Endothelial cell of umbilical vein (primary cell): ENCODE measurements around the gene TXNDC2. TPM values are rescaled to one million over a fixed set of nuclear protein-coding genes. Genes with fewer than 3 reads are reported as not detected.

Source experiments
- BruUV-seq: library from RNA; stranded (reverse); fragments of 400-500 nt; replicated peaks from 2 replicates; lab custom pipeline; 2021; lab: Mats Ljungman, UMichigan
- CTCF ChIA-PET: fragments of 300-600, 350-600 bp; sonication (Branson Sonifier 250); formaldehyde crosslinking; loops from one replicate; lab custom pipeline; 2021; ENCODE audit warnings: antibody characterized with exemption, inconsistent platforms; lab: Charles Lee
- POLR2A ChIA-PET: fragments of 300-600, 350-600 bp; sonication (Branson Sonifier 250); formaldehyde crosslinking; loops from one replicate; lab custom pipeline; 2021; ENCODE audit warnings: antibody characterized with exemption, inconsistent platforms; lab: Charles Lee
- DNase-seq: peaks from one replicate; pipeline ENCODE4 v3.0.0-alpha.2; 2011; ENCODE audit warnings: low read depth, low spot score
- FAIRE-seq: peaks from 2 replicates; lab custom pipeline; 2011; peaks lifted over from hg19 to GRCh38; lab: Jason Lieb, UNC
- H2AFZ ChIP-seq: 2 replicates; pipeline ENCODE4 v1.6.0; 2012; ENCODE audit warnings: low read depth, low read length, control low read depth, inconsistent platforms
- H3K27ac ChIP-seq: 2 replicates; pipeline ENCODE4 v1.5.1; 2011; ENCODE audit warnings: low read depth, mild to moderate bottlenecking, control low read depth, low read length, moderate library complexity; ENCODE audit not compliant: insufficient read depth
- H3K27me3 ChIP-seq, 2 experiments: 2 replicates each; pipeline versions ENCODE4 v1.6.0 to v1.6.1; 2011; ENCODE audit warnings: low read length in 2 of 2, mixed read lengths in 1 of 2; ENCODE audit not compliant: control insufficient read depth in 2 of 2, insufficient read depth in 2 of 2
- H3K36me3 ChIP-seq, 2 experiments: 2 replicates in 1 of 2; 3 replicates in 1 of 2; pipeline ENCODE4 v1.5.1; 2011; ENCODE audit warnings: low read length in 2 of 2, mild to moderate bottlenecking in 1 of 2, moderate library complexity in 1 of 2; ENCODE audit not compliant: control insufficient read depth in 2 of 2, insufficient read depth in 2 of 2; ENCODE audit errors: extremely low read depth in 1 of 2
- H3K4me1 ChIP-seq: 3 replicates; pipeline ENCODE4 v1.5.1; 2011; ENCODE audit warnings: mild to moderate bottlenecking, low read length; ENCODE audit not compliant: control insufficient read depth, insufficient read depth; ENCODE audit errors: extremely low read depth
- H3K4me2 ChIP-seq: 2 replicates; pipeline ENCODE4 v1.6.1; 2011; ENCODE audit warnings: low read length, control low read depth, mixed read lengths; ENCODE audit not compliant: insufficient read depth
- H3K4me3 ChIP-seq, 3 experiments: fragments of 200-600 bp in 1 of 3; sonication (generic), shearing (Covaris generic) in 1 of 3; replicated peaks in 1 of 3; 2 replicates each; pipeline ENCODE4 v1.5.1; 2011 to 2016; ENCODE audit warnings: control low read depth in 3 of 3, low read length in 3 of 3, mild to moderate bottlenecking in 2 of 3, inconsistent platforms in 1 of 3, low read depth in 1 of 3, moderate library complexity in 1 of 3; ENCODE audit not compliant: insufficient read depth in 1 of 3
- H3K79me2 ChIP-seq: 2 replicates; pipeline ENCODE4 v1.6.0; 2012; ENCODE audit warnings: low read length, inconsistent platforms; ENCODE audit not compliant: control insufficient read depth, insufficient read depth
- H3K9ac ChIP-seq: replicated peaks from 2 replicates; pipeline ENCODE3; 2011; ENCODE audit warnings: low read length, control low read depth; ENCODE audit not compliant: insufficient read depth; ENCODE audit errors: extremely low read depth
- H3K9me1 ChIP-seq: replicated peaks from 3 replicates; pipeline ENCODE4 v1.6.0; 2011; ENCODE audit warnings: mild to moderate bottlenecking, low read length; ENCODE audit not compliant: control insufficient read depth, insufficient read depth; ENCODE audit errors: extremely low read depth
- H3K9me3 ChIP-seq: replicated peaks from 2 replicates; pipeline ENCODE4 v1.5.1; 2012; ENCODE audit warnings: low read length, inconsistent platforms; ENCODE audit not compliant: control insufficient read depth, insufficient read depth
- H4K20me1 ChIP-seq: replicated peaks from 2 replicates; pipeline ENCODE3; 2011; ENCODE audit warnings: mild to moderate bottlenecking, low read length; ENCODE audit not compliant: control insufficient read depth, insufficient read depth; ENCODE audit errors: extremely low read depth
- CTCF ChIP-seq, 2 donors: IDR thresholded peaks; 1 replicate in 1 of 2; 2 replicates in 1 of 2; pipeline ENCODE4 v1.5.1; 2011; ENCODE audit warnings: low read length in 2 of 2, mild to moderate bottlenecking in 2 of 2, moderate library complexity in 2 of 2, control low read depth in 1 of 2, inconsistent platforms in 1 of 2, low read depth in 1 of 2; ENCODE audit not compliant: insufficient read depth in 1 of 2; ENCODE audit errors: extremely low read depth in 1 of 2
- EZH2 ChIP-seq: IDR thresholded peaks from 2 replicates; pipeline ENCODE4 v1.6.1; 2012; ENCODE audit warnings: borderline replicate concordance, low read depth, mild to moderate bottlenecking, moderate library complexity, low read length, inconsistent platforms; ENCODE audit not compliant: severe bottlenecking
- FOS ChIP-seq: IDR thresholded peaks from 2 replicates; pipeline ENCODE4 v1.6.1; 2011; ENCODE audit warnings: mild to moderate bottlenecking, low read length, moderate library complexity, borderline replicate concordance; ENCODE audit not compliant: insufficient read depth
- GATA2 ChIP-seq: IDR thresholded peaks from 2 replicates; pipeline ENCODE4 v1.7.0; 2011; ENCODE audit warnings: low read depth, mild to moderate bottlenecking, moderate library complexity, mixed read lengths, low read length; ENCODE audit not compliant: insufficient read length, insufficient read depth
- JUN ChIP-seq: IDR thresholded peaks from 2 replicates; pipeline ENCODE4 v1.6.1; 2011; ENCODE audit warnings: borderline replicate concordance, low read depth; ENCODE audit not compliant: insufficient read length, insufficient read depth
- MAX ChIP-seq: IDR thresholded peaks from 2 replicates; pipeline ENCODE4 v1.6.1; 2011; ENCODE audit not compliant: insufficient read depth, insufficient read length
- POLR2A ChIP-seq: IDR thresholded peaks from 2 replicates; pipeline ENCODE4 v1.6.1; 2012; ENCODE audit warnings: low read depth, mild to moderate bottlenecking, control low read depth, low read length
- POLR2AphosphoS5 ChIP-seq: IDR thresholded peaks from 2 replicates; pipeline ENCODE4 v1.6.1; 2012; ENCODE audit warnings: low read depth, mild to moderate bottlenecking, control low read depth, low read length, moderate library complexity; ENCODE audit not compliant: insufficient read depth
- dilution Hi-C: fragments of 300-500 bp; cut with MboI; formaldehyde crosslinking; loops from one replicate; pipeline ENCODE4 v1.15.0; 2019; ENCODE audit warnings: low sequenced_read_pairs; ENCODE audit not compliant: extremely low pct_ligation_motif_present
- intact Hi-C: fragments of 100-400 bp; cut with micrococcal nuclease; formaldehyde crosslinking; loops from one replicate; pipeline ENCODE4 v1.10.0; 2022
- polyA plus RNA-seq, 4 experiments: library from polyadenylated mRNA; depleted of rRNA in 3 of 4; stranded (reverse) in 3 of 4; unstranded in 1 of 4; fragments of >200 nt; gene quantifications; 2 replicates each; pipeline versions ENCODE4 v1.2.1 to v1.2.3, GENCODE V29; 2011 to 2012; ENCODE audit warnings: missing spikeins in 1 of 4
- total RNA-seq: library from RNA; stranded (reverse); gene quantifications from 2 replicates; pipeline ENCODE4 v1.2.3, GENCODE V29; 2021

Gene TXNDC2
- total and polyA plus RNA-seq, 2 donors (not counting 3 experiments of a cell fraction or from before 2014, with no cell fraction given): 0.12 TPM; not detected in 1

DNA sequence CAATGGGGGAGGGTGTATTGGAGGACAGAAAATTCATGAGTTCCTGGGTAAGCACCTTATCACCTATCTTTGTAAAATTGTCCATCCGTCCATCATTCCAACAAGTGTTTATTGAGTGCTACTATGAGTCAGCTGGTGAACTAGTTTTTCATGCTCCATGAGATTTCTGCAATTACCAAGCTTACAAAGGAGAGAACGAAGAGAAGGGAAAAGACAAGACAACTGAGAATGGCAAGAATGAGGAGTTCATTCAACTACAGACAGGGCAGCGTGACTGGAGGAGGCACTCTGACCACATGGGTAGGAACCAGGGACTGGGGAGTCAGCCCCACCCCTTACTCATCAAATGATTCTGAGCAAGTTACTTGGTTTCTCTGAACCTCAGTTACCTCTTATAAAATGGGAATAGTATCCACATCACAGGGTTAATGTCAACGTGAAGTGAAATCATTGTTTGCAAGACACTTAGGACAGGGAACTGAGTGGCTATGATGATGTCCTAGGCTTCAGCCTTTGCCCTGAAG lies 18.6 kb upstream of the TXNDC2 start:
- POLR2A ChIA-PET: no interaction called here
- intact Hi-C loops (no loop called here), dilution Hi-C loops (no loop called here)
- Histone ChIP-seq H3K79me2 (no peaks in the 10 kb centered on the region), H3K27me3 (no peaks in the 10 kb centered on the region), H3K4me1 (peaks cover 20% of the 10 kb centered on the region), H3K9ac (no peak overlapping the region), H3K9me3 (no peaks in the 10 kb centered on the region), H3K4me2 (no peak overlapping the region), H4K20me1 (no peaks in the 10 kb centered on the region), H2AFZ (no peak overlapping the region), H3K9me1 (no peaks in the 10 kb centered on the region), H3K36me3 (no peaks in the 10 kb centered on the region), H3K4me3 (no peak overlapping the region), H3K27ac (no peak overlapping the region)
- BruUV-seq: no TSS peak
- FAIRE-seq (no peak), DNase-seq (no peak)
- TF ChIP-seq EZH2 (no peak), CTCF (IDR thresholded peaks at IDR 0.05; ENCODE audit: extremely low read depth in 1 of 2, insufficient read depth in 1 of 2, low read depth in 1 of 2, low read length in 2 of 2) (no peak)
- CTCF ChIA-PET: no interaction called here

- H3K4me3 ChIP-seq: no peak overlapping the region
- BruUV-seq: no TSS peak
- no peaks in the 10 kb centered on the region for H3K79me2 ChIP-seq
- intact Hi-C loops (loop anchor here (1.0 kb wide), 1 partner anchor 8 kb away; no protein-coding TSS in a partner anchor), dilution Hi-C loops (no loop called here)
- H3K4me2 ChIP-seq: no peak overlapping the region
- H3K9me3 ChIP-seq: no peaks in the 10 kb centered on the region
- TF ChIP-seq FOS: no peak
- no peak for TF ChIP-seq POLR2A
- TF ChIP-seq GATA2: no peak
- no peak for TF ChIP-seq MAX
- TF ChIP-seq JUN: no peak
- no peak for TF ChIP-seq POLR2AphosphoS5
- DNase-seq (no peak), FAIRE-seq (no peak)
- no peak overlapping the region for H2AFZ ChIP-seq
- H3K4me1 ChIP-seq: peaks cover 20% of the 10 kb centered on the region
- H3K36me3 ChIP-seq: no peaks in the 10 kb centered on the region
- ChIA-PET POLR2A (interaction anchor here (0.6 to 1.0 kb wide), 2 partner anchors 8 to 179 kb away, joined by 3 to 4 read pairs; no protein-coding TSS in a partner anchor), CTCF (interaction anchor here (1.0 to 1.5 kb wide), 3 partner anchors 28 to 294 kb away, joined by 3 to 4 read pairs (median 4); no protein-coding TSS in a partner anchor)
- H3K27me3 ChIP-seq: no peaks in the 10 kb centered on the region
- no peak overlapping the region for H3K9ac ChIP-seq
- no peaks in the 10 kb centered on the region for H3K9me1 ChIP-seq
- no peak overlapping the region for H3K27ac ChIP-seq
- no peaks in the 10 kb centered on the region for H4K20me1 ChIP-seq
These were observed 16.7 kb upstream of the TXNDC2 start for GRCh38 chr18:9868857-9869714.
